Ectodermal cell (in vitro differentiated cells): ENCODE data around the gene GPATCH1. TPM values are rescaled to one million over a fixed set of nuclear protein-coding genes. Genes with fewer than 3 reads are reported as not detected.
"Not testable (repeated sequence)": the region's sequence is repeated elsewhere in the genome, so short reads cannot be mapped to it uniquely, and the experiment has no call there.

Source experiments
- H3K27ac ChIP-seq: 2 replicates; pipeline ENCODE4 v1.7.0; 2013; ENCODE audit warnings: mild to moderate bottlenecking, low read depth, low read length; ENCODE audit not compliant: insufficient read depth, poor library complexity, severe bottlenecking
- H3K27me3 ChIP-seq: 2 replicates; pipeline ENCODE4 v1.7.0; 2013; ENCODE audit warnings: mild to moderate bottlenecking, low read length; ENCODE audit not compliant: insufficient read depth, control insufficient read depth, poor library complexity, severe bottlenecking
- H3K36me3 ChIP-seq: one replicate; pipeline ENCODE4 v1.7.0; 2013; ENCODE audit warnings: low read length; ENCODE audit not compliant: control insufficient read depth, insufficient read depth
- H3K4me1 ChIP-seq: one replicate; pipeline ENCODE4 v1.7.0; 2013; ENCODE audit warnings: low read length; ENCODE audit not compliant: control insufficient read depth, insufficient read depth
- H3K4me3 ChIP-seq: 2 replicates; pipeline ENCODE4 v1.7.0; 2013; ENCODE audit warnings: low read depth, low read length, control low read depth; ENCODE audit not compliant: insufficient read depth
- H3K9me3 ChIP-seq: 2 replicates; pipeline ENCODE4 v1.7.0; 2013; ENCODE audit warnings: mild to moderate bottlenecking, low read length, moderate library complexity; ENCODE audit not compliant: control insufficient read depth
- WGBS, 2 experiments: methylation state at CpG; one replicate each; pipeline ENCODE4 v1.1.7; 2013; ENCODE audit warnings: missing lambda C conversion rate in 2 of 2; 5-methylcytosine and 5-hydroxymethylcytosine counted together
- polyA plus RNA-seq, 4 experiments: library from polyadenylated mRNA; stranded (reverse); fragments of 50-300 nt; gene quantifications; one replicate each; pipeline ENCODE4 v1.2.3, GENCODE V29; 2013

GPATCH1 gene
- polyA plus RNA-seq (2013, experiment 1 of 4), result 11.9 TPM
- 11.3 TPM for polyA plus RNA-seq (2013, experiment 2 of 4)
- 9.9 TPM for polyA plus RNA-seq (2013, experiment 3 of 4)
- 10.4 TPM for polyA plus RNA-seq (2013, experiment 4 of 4)

- no peak within 1 kb of the TSS for H3K27ac ChIP-seq
- no peaks in the 10 kb centered on the region for H3K27me3 ChIP-seq
- H3K9me3 ChIP-seq, result no peaks in the 10 kb centered on the region
- peaks cover 3% of the 10 kb centered on the region for H3K4me1 ChIP-seq
- peak within 1 kb of the TSS; percentile 94 for H3K4me3 ChIP-seq
- H3K36me3 ChIP-seq, result no peaks in the 10 kb centered on the region
- WGBS, 2 experiments, result 1 to 2% methylated on average over 62 of the region's 62 CpGs
Measured at GRCh38 chr19:33080761-33081681, at the start of gene GPATCH1. Gene GPATCH1 (plus strand): TSS chr19:33081181. CDS start chr19:33081194, 13 bp downstream.

- peaks cover 6% of the 10 kb centered on the region for H3K36me3 ChIP-seq
- no peaks in the 10 kb centered on the region for H3K4me1 ChIP-seq
- WGBS, 2 experiments, result 37 to 42% methylated on average over 7 to 8 of the region's 8 CpGs
- H3K4me3 ChIP-seq, result no peak overlapping the region
- no peaks in the 10 kb centered on the region for H3K27me3 ChIP-seq
- no peaks in the 10 kb centered on the region for H3K9me3 ChIP-seq
- H3K27ac ChIP-seq, result no peak overlapping the region
Measured at GRCh38 chr19:33032218-33032781, 48.7 kb upstream of the GPATCH1 start.

GRCh38 chr19:33035461-33035860 lies 45.5 kb upstream of the GPATCH1 start:
- Histone ChIP-seq H3K9me3 (no peaks in the 10 kb centered on the region), H3K36me3 (no peaks in the 10 kb centered on the region), H3K27me3 (no peaks in the 10 kb centered on the region), H3K4me1 (peaks cover 6% of the 10 kb centered on the region), H3K27ac (no peak overlapping the region), H3K4me3 (no peak overlapping the region)
- WGBS, 2 experiments, result 90 to 92% methylated on average over 10 of the region's 10 CpGs

- H3K4me1 ChIP-seq, H3K36me3 ChIP-seq, H3K4me3 ChIP-seq, H3K27me3 ChIP-seq, H3K9me3 ChIP-seq, H3K27ac ChIP-seq: not testable (repeated sequence)
- 94 to 96% methylated on average over 45 of the region's 45 CpGs for WGBS, 2 experiments
Measured at GRCh38 chr19:33036370-33037167, 44.4 kb upstream of the GPATCH1 start.

GRCh38 chr19:33037168-33038025 lies 43.6 kb upstream of the GPATCH1 start:
- not testable (repeated sequence) for H3K36me3 ChIP-seq, H3K27ac ChIP-seq, H3K9me3 ChIP-seq, H3K4me3 ChIP-seq, H3K4me1 ChIP-seq, H3K27me3 ChIP-seq
- whole genome bisulfite sequencing, 2 experiments, result 95 to 97% methylated on average over 18 of the region's 18 CpGs

GRCh38 chr19:33039108-33039599 lies 41.8 kb upstream of the GPATCH1 start:
- Histone ChIP-seq H3K27ac (no peak overlapping the region), H3K4me1 (peaks cover 6% of the 10 kb centered on the region), H3K9me3 (no peaks in the 10 kb centered on the region), H3K36me3 (no peaks in the 10 kb centered on the region), H3K4me3 (no peak overlapping the region), H3K27me3 (no peaks in the 10 kb centered on the region)
- 77 to 81% methylated on average over 10 of the region's 10 CpGs for WGBS, 2 experiments

- H3K27me3 ChIP-seq, result no peaks in the 10 kb centered on the region
- 97 to 98% methylated on average over 1 of the region's 1 CpG for whole genome bisulfite sequencing, 2 experiments
- no peaks in the 10 kb centered on the region for H3K36me3 ChIP-seq
- H3K4me1 ChIP-seq, result peaks cover 6% of the 10 kb centered on the region
- H3K4me3 ChIP-seq, result no peak overlapping the region
- H3K9me3 ChIP-seq, result no peaks in the 10 kb centered on the region
- no peak overlapping the region for H3K27ac ChIP-seq
Measured at GRCh38 chr19:33039815-33040214, 41.2 kb upstream of the GPATCH1 start.

- WGBS, 2 experiments, result 73% methylated on average over 9 of the region's 9 CpGs
- Histone ChIP-seq H3K27me3 (no peaks in the 10 kb centered on the region), H3K4me3 (no peak overlapping the region), H3K9me3 (no peaks in the 10 kb centered on the region), H3K27ac (no peak overlapping the region), H3K36me3 (no peaks in the 10 kb centered on the region), H3K4me1 (peaks cover 6% of the 10 kb centered on the region)
Measured at GRCh38 chr19:33040994-33041827, 39.8 kb upstream of the GPATCH1 start.

- not testable (repeated sequence) for H3K27me3 ChIP-seq, H3K4me1 ChIP-seq, H3K36me3 ChIP-seq, H3K9me3 ChIP-seq, H3K27ac ChIP-seq, H3K4me3 ChIP-seq
- WGBS, 2 experiments, result 91 to 93% methylated on average over 3 of the region's 3 CpGs
Measured at GRCh38 chr19:33041828-33042160, 39.2 kb upstream of the GPATCH1 start.
